ENCODE measurements around the gene SERINC3.

Gene SERINC3

GRCh38 chr20:44532259-44532980 is 10.6 kb upstream of the SERINC3 start:
- no peak for DNase-seq

DNA sequence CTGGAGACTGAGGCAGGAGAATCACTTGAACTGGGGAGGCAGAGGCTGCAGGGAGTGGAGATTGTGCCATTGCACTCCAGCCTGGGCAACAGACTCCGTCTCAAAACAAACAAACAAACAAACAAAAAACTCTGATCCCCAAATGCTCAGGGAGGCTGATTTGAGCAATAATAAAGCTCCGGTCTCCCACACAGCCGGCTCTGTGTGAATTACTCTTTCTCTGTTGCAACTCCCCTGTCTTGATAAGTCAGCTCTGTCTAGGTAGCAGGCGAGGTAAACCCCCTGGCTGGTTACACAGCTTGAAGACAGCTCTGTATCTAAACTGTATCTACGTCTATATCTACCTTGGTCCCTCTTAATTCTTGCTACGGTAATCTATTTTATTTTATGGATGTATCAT is 6.4 kb upstream of the SERINC3 start:
- no peak for DNase-seq

GRCh38 chr20:44527716-44528199 is 5.9 kb upstream of the SERINC3 start:
- peak; percentile 42 for DNase-seq

DNA sequence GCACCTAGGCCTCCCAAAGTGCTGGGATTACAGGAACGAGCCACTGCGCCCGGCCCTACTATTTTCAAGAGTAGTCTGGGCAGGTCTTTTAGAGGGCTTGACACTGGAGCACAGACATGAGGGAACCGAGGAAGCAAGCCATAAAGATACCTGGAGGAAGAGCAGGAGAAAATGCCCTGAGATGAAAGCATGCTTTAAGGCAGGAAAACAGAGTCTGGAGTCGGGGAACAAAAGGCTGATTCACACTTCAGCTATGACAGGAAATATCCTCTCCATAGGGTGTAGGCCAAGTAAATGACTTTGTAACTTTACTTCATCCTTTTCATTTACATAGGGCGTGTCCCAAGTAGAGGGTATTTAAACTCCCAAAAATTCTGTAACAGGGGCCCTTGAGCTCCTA is 4.3 kb upstream of the SERINC3 start:
- no peak for DNase-seq

DNA sequence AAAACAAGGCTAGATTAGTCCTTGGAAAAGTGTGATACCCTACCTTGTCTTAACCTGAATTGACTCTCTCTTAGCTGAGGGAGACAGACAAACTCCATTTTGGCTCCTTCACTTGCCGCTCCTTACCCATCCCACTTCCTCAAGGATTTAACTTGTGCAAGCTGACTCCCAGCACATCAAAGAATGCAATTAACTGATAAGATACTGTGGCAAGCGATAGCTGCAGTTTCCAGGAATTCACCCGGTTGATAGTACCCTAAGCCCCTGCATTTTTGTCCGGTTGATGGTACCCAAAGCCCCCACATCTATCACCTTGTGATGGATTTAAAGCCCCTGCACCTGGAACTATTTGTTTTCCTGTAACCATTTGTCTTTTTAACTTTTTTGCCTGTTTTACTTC is 1.9 kb upstream of the SERINC3 start:
- no peak for DNase-seq

DNA sequence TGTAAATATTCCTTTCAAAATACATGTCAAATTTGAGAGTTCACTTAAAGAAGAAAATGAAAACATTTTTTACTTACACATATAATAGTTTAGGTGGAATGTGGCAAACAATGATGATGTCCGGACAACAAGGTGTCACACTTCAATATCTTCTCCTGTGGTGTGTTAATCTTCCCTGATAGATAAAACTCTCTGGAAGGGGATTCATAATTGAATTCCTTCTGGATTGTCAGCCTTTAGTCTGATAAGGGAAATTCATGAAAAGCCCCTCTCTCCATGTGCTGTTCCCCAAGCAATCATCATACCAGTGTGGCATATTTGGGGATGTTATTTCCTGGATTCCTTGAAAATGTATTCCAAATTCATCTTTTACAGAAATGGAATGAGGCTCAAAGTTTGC is 971 bp upstream of the SERINC3 start:
- DNase-seq: no peak

- no peak for DNase-seq
Measured at GRCh38 chr20:44520881-44521280, 989 bp downstream of the SERINC3 start.

- peak; percentile 73 for DNase-seq
Measured at GRCh38 chr20:44518248-44518647, 3.6 kb downstream of the SERINC3 start.

- DNase-seq: no peak
Measured at GRCh38 chr20:44517454-44517853, 4.4 kb downstream of the SERINC3 start.

DNA sequence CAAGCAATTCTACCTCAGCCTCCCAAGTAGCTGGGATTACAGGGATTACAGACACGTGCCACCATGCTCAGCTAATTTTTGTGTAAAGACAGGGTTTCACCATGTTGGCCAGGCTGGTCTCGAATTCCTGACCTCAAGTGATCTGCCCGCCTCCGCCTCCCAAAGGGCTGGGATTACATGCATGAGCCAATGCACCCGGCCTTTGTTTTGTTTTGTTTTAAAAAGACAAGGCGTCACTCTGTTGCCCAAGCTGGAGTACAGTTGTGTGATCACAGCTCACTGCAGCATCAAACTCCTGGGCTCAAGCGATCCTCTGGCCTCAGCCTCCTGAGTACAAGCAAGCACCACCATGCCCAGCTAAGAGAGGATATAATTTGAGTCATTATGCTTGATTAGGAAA is 5.4 kb downstream of the SERINC3 start:
- no peak for DNase-seq

GRCh38 chr20:44513871-44514270 is 8.0 kb downstream of the SERINC3 start:
- no peak for DNase-seq

GRCh38 chr20:44509762-44510161 is 12.1 kb downstream of the SERINC3 start:
- DNase-seq: no peak

DNA sequence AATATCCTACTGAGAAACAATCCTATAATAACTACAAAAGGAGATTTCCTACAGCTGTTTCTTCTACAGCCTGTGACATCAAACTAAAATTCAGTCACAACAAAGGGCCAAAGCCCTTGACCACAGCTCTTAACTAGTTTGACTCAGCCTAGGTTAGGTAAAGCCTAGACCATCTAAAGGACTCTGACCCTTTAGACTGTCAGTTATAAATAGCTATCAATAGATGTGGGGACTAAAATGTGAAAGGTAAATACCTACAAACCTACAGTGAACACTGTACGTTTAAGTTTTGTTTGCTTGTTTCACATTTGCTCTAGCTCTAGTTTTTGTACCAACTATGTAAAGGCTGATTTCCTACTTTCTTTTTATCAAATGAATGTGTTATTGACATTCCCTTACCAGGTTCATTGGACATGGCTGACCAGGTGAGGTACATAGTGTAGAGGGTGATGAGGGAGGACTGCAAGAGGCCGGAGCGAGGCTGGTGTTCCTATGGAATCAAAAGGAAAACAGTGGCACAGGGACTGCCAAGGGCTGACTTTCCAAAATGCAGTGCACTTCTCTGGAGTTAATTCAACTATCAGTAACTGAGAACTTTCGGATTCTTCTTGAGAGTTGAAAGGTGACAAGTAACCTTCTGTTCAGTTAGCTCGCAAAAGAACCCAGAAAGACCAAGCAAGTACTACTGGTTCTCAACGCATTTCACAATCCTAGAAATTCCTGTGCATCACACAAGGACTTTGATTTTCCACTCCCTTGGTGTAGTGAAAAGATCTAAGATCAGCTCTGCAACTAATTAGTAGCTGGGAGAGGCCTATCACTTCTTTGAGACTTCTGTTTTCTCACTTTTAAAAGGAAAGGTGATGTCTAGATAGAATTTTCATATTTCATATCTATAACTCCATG is 17.2 kb downstream of the SERINC3 start:
- no peak for DNase-seq

DNA sequence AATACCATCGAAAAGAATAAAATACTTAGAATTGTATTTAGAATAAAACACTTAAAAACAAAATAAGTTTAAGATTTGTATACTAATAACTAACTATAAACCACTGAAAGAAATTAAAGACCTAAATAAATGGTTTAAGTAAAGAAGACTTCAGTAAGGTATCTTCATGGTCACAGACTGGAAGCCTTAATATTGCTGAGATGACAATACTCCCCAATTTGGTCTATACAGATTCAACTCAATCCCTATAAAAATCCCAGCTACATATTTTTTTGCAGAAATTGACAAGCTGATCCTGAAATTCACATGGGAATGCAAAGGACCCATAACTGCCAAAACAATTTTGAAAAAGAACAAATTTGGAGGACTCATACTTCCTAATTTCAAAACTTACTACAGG is 18.9 kb downstream of the SERINC3 start:
- no peak for DNase-seq

DNA sequence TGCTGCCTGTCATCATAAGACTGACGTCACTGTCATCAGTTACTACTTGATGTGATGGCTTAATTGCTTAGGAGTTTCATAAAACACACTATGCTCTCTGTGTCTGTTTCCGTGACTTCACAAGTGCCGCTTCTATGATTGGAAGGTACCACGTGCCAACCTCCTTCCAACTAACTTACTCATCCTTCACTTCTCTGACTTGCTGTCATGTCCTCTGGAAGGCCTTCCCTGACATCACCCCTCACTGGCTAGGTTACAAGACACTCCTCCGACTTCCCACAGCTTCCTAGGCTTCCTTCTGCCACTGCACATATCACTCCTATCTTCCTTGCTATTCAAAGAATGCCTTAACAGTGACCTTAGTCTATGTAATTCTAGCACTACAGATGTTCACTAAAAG is 20.4 kb downstream of the SERINC3 start:
- DNase-seq: no peak

GRCh38 chr20:44500221-44500620 is 21.6 kb downstream of the SERINC3 start:
- DNase-seq: no peak

DNA sequence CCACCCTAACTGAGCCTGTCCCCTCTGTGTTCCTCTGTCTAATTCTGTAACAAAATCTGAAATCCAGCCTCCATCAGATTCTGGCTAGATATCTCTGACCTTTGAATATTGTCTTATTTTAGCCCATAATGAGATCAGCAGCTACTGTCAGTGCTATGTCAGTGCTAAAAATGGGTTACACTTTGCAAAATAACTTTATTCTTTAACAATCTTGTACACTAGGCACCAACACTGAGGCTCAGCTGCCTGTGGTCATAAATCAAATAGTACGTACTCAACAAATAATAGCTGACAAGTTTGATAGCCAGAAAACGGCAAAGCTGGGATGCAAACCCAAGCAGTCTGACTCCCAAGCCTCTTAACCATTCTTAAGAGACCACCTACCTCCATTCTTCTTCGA is 24.1 kb downstream of the SERINC3 start:
- no peak for DNase-seq

DNA sequence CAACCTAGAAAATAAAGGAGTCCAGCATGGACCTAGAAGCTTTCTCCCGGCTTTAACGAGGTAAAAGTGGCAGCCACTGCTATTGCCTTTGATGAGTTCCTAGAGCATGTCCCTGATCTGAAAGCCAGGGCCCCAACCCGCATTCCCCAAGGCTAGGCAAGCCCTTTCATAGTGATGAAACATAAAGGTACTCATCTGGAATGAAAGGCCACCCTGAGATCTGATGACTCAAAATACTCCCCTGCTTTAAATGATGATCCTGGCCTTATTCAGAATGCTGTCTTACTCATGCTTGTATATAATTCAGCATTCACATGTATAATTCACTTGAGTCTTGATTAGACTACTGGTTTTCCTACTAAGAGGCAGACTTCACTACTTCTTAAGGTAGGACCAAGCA is 24.9 kb downstream of the SERINC3 start:
- DNase-seq: no peak

GRCh38 chr20:44495802-44496481 is 25.9 kb downstream of the SERINC3 start:
- no peak for DNase-seq

- no peak for DNase-seq
Measured at GRCh38 chr20:44495257-44495656, 26.6 kb downstream of the SERINC3 start.

DNA sequence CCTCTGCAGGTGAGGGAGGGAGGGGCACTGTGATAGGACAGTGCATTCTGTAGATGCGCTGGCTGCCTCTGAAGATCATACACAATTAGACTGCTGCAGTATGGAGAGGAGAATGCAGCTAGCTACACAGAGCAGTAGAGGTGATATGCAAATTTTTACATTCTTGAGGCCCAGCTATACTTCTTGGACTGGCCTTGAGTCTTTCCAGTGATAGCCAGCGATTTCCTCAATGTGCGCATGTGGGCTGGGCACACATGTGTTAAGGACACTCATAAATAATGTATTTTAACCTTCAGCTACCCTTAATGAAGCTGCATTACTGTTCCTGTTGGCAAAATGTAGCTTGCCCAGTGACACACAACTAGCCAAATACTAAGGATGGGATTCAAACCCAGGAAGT is 27.2 kb downstream of the SERINC3 start:
- DNase-seq: no peak

DNA sequence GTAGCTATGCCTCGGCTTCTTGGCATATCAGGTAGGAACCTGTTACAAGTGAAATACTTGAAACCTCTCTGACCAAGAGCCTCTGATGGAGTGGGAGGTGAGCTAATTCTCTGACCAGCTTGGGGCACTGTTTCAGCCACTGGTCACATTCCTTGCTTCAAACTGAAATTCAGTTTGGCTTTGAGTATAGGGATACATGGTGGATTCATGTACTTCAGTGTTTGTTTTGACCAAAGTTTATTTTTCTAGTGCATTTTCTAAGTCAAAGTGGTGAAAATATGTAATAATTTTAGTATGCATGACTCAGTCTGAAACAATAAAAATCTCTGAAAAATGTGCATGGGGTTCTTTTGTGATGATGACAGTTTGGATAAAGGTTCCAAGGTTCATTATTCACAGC is 27.6 kb downstream of the SERINC3 start:
- DNase-seq: no peak

GRCh38 chr20:44491635-44492395 is 30.1 kb downstream of the SERINC3 start:
- no peak for DNase-seq

Measured in hematopoietic multipotent progenitor cell treated with erythropoietin and hydrocortisone succinate and interleukin-3 and kit ligand, for 8 days (in vitro differentiated cells).